ENCODE results near the gene SSR4. TPM values are rescaled to one million over a fixed set of nuclear protein-coding genes. Genes with fewer than 3 reads are reported as not detected.

The SSR4 gene
- total RNA-seq, 1 experiment from 2014 or later: 182 TPM

GRCh38 chrX:153763989-153764755, 30.3 kb upstream of the SSR4 start, which contains the start of gene PLXNB3:
Gene PLXNB3, plus strand, starts transcription at chrX:153764249. Its CDS starts 1,287 bp downstream, at chrX:153765536.
- ChIA-PET POLR2A (no interaction called here), RAD21 (ENCODE audit: low non-redundant PET in 1 of 2, low total read pairs in 2 of 2, uncharacterized antibody in 2 of 2, unreplicated experiment in 2 of 2) (interaction anchor here in 1 of 2 experiments (0.6 kb wide), 1 partner anchor 70 kb away, joined by 4 read pairs; no protein-coding TSS in a partner anchor), CTCF (interaction anchor here (2.1 kb wide), 1 partner anchor 183 kb away, joined by 8 read pairs; no protein-coding TSS in a partner anchor)
- intact Hi-C loops (cut with micrococcal nuclease): loop anchor here (1.0 to 2.0 kb wide), 3 partner anchors 120 to 189 kb away; no protein-coding TSS in a partner anchor
- H3K36me3 ChIP-seq (ENCODE audit: control insufficient read depth in 1 of 2, insufficient read depth in 2 of 2, low read length in 2 of 2): no peaks in the 10 kb centered on the region
- peak within 1 kb of the TSS; percentile 32; the same call in 1 of the 2 replicates for H3K9ac ChIP-seq (ENCODE audit: low read length)
- no peaks in the 10 kb centered on the region for H3K9me3 ChIP-seq (ENCODE audit: control insufficient read depth in 1 of 2, insufficient read depth in 1 of 2, low read depth in 1 of 2, low read length in 2 of 2)
- DNase-seq (ENCODE audit: low read depth, low spot score): peak; percentile 50
- no peaks in the 10 kb centered on the region for H3K9me2 ChIP-seq (ENCODE audit: insufficient read depth)
- no peak within 1 kb of the TSS for H2AFZ ChIP-seq (ENCODE audit: low read depth, low read length, poor library complexity, severe bottlenecking)
- no TSS peak for BruUV-seq (replicated peaks)
- peak within 1 kb of the TSS; percentile 43 to 54 for H3K4me3 ChIP-seq (replicated peaks in 1 of 2; ENCODE audit: low read depth in 1 of 2, low read length in 2 of 2)
- H4K20me1 ChIP-seq (ENCODE audit: insufficient read depth): no peaks in the 10 kb centered on the region
- H3K27ac ChIP-seq (ENCODE audit: low read depth, low read length): peak within 1 kb of the TSS; percentile 22; the same call in 1 of the 2 replicates
- no peak for TF ChIP-seq FOSL1 (IDR thresholded peaks at IDR 0.05; ENCODE audit: low read depth)
- no peak for TF ChIP-seq POLR2A (IDR thresholded peaks at IDR 0.05; ENCODE audit: borderline replicate concordance, extremely low read depth, insufficient read depth, insufficient read length)
- TF ChIP-seq CBX3 (IDR thresholded peaks at IDR 0.05; ENCODE audit: low read depth): no peak
- peak; percentile 46 for TF ChIP-seq YY1 (IDR thresholded peaks at IDR 0.05; ENCODE audit: extremely low read depth, insufficient replicate concordance, low read depth, low read length)
- no peak for TF ChIP-seq EZH2phosphoT487 (IDR thresholded peaks at IDR 0.05; ENCODE audit: borderline replicate concordance)
- TF ChIP-seq SIN3A (IDR thresholded peaks at IDR 0.05; ENCODE audit: low read depth): no peak
- TF ChIP-seq CEBPB (IDR thresholded peaks at IDR 0.05; ENCODE audit: low read depth): no peak
- TF ChIP-seq SP1 (IDR thresholded peaks at IDR 0.05; ENCODE audit: low read depth): no peak
- TF ChIP-seq TCF7L2 (IDR thresholded peaks at IDR 0.05; ENCODE audit: borderline replicate concordance, extremely low read depth, insufficient read depth, insufficient read length): no peak
- no peak for TF ChIP-seq MAX (IDR thresholded peaks at IDR 0.05)
- TF ChIP-seq ELF1 (IDR thresholded peaks at IDR 0.05; ENCODE audit: borderline replicate concordance, low read depth): no peak
- peak in 2 of 3 experiments; percentile 72 to 80; a peak in 4 of 6 replicates for TF ChIP-seq CTCF (IDR thresholded peaks at IDR 0.05 in 2 of 3, conservative IDR thresholded peaks at IDR 0.05 in 1 of 3; ENCODE audit: borderline replicate concordance in 1 of 3, insufficient read depth in 1 of 3, low read depth in 2 of 3, low read length in 2 of 3)
- TF ChIP-seq JUND (IDR thresholded peaks at IDR 0.05): no peak
- peak; percentile 47; the same call in 1 of the 2 replicates for TF ChIP-seq POLR2AphosphoS5 (IDR thresholded peaks at IDR 0.05; ENCODE audit: low read depth, low read length)
- no peak for TF ChIP-seq ZBTB33 (IDR thresholded peaks at IDR 0.05; ENCODE audit: extremely low read depth, insufficient replicate concordance, low read length)
- no peak for TF ChIP-seq ZFX (IDR thresholded peaks at IDR 0.05)
- TF ChIP-seq SRF (IDR thresholded peaks at IDR 0.05; ENCODE audit: low read depth): no peak
- TF ChIP-seq ATF3 (IDR thresholded peaks at IDR 0.05): no peak
- no peak for TF ChIP-seq EZH2 (IDR thresholded peaks at IDR 0.05)
- no peak for TF ChIP-seq EGR1 (IDR thresholded peaks at IDR 0.05; ENCODE audit: low read depth)
- TF ChIP-seq RAD21 (IDR thresholded peaks at IDR 0.05; ENCODE audit: low read depth): no peak
- peaks cover 0 to 10% of the 10 kb centered on the region in 2 experiments; a peak in 2 of 4 replicates for H3K4me1 ChIP-seq (ENCODE audit: control insufficient read depth in 1 of 2, insufficient read depth in 2 of 2, low read length in 2 of 2)
- H3K79me2 ChIP-seq (ENCODE audit: insufficient read depth, low read length): no peaks in the 10 kb centered on the region
- ATAC-seq: peak; percentile 95
- H3K4me2 ChIP-seq (ENCODE audit: low read length): peak within 1 kb of the TSS; percentile 79
- H3K27me3 ChIP-seq (ENCODE audit: insufficient read depth, low read length): no peaks in the 10 kb centered on the region

Measured in HCT116 (cell line).